CD4-positive, alpha-beta T cell treated with Interleukin-6 at 100 ng/mL for 8 hours (primary cell): Measurements from ENCODE around the gene RPL10A.

Experiments
- DNase-seq: peaks from one replicate; pipeline ENCODE4 v3.0.0-alpha.2; 2020; ENCODE audit warnings: mixed read lengths, low spot score

RPL10A gene

DNA sequence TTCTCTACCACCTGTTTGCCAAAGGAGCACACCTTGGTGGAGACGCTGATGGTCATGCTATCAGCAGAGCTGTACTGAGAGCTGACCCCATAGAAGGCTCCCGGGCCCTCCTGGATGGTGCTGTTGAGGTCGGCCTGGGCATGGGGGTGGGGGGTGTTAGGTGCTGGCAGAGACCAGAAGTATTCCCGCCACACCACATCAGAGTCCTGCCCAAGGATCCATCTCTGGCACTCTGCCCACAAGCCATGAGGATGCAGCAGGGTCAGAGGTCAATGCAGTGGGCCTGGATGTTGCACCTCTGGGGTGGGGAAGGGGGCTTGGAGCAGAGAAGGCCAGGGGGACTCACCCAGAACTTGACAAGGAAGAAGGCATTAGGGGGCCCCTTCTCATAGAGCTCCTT lies 7.4 kb downstream of the RPL10A start:
- DNase-seq, result no peak

- DNase-seq, result no peak
Measured at GRCh38 chr6:35476004-35476403, 7.8 kb downstream of the RPL10A start.

- DNase-seq, result no peak
Measured at GRCh38 chr6:35477028-35477427, 8.8 kb downstream of the RPL10A start.

- DNase-seq, result no peak
Measured at GRCh38 chr6:35477551-35478179, 9.5 kb downstream of the RPL10A start.

DNA sequence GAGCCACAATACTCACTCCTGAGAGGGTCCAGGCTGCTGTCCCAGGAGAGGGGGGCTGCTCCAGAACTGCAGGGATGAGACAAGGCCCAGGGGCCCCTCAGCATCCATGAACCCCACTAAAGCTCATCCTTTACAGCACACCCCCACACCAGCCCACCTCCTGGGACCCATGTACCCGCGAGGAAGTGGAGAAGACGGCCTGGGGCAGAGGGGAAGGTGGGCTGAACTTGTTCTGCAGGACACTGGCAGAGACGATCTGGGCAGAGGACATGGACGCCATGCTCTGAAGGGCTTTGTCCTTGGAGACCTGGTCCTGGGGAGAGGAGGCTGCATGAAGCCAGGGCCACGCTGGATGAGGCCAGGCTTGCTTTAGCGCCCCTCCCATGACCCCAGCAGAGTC lies 10.1 kb downstream of the RPL10A start:
- no peak for DNase-seq

DNA sequence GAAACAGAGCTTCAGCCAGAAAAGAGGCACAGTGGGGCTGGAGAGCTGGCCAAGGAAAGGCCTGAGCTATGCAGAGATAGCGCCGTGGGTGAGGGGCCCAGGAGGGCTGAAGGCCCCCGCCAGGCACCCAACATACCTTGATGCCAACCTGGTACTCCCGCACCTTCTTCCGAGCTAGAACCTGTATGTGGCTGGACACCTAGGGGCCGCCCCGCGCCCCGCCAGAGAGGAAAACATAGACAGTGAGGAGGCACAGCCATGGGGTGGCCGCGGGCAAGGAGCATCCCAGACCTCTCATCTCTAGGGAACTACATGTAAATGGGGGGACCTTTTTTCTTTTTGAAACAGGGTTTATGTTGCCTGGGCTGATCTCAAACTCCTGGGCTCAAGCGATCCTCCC lies 12.0 kb downstream of the RPL10A start:
- no peak for DNase-seq

- no peak for DNase-seq
Measured at GRCh38 chr6:35481226-35481625, 13.0 kb downstream of the RPL10A start.

DNA sequence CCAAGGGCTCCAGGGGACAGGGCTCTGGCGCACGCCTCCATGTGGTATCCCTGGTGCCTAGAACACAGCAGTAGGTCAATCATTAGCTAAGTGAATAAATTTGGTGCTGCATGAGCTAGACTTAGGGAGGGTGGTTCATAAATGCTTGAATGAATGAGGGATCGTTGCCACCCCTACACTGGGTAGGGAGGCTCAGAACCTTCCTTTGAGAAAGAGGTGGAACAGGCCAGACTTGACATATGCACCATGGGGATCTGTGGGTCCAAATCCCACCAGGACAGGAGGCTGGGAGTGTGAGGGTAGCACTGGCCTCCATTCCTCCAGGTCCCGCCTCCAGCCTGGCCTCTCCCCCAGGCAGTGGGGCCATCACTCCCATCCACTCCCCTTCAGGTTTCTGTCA lies 14.9 kb downstream of the RPL10A start:
- DNase-seq, result no peak

GRCh38 chr6:35483490-35483889 lies 15.3 kb downstream of the RPL10A start:
- no peak for DNase-seq

DNA sequence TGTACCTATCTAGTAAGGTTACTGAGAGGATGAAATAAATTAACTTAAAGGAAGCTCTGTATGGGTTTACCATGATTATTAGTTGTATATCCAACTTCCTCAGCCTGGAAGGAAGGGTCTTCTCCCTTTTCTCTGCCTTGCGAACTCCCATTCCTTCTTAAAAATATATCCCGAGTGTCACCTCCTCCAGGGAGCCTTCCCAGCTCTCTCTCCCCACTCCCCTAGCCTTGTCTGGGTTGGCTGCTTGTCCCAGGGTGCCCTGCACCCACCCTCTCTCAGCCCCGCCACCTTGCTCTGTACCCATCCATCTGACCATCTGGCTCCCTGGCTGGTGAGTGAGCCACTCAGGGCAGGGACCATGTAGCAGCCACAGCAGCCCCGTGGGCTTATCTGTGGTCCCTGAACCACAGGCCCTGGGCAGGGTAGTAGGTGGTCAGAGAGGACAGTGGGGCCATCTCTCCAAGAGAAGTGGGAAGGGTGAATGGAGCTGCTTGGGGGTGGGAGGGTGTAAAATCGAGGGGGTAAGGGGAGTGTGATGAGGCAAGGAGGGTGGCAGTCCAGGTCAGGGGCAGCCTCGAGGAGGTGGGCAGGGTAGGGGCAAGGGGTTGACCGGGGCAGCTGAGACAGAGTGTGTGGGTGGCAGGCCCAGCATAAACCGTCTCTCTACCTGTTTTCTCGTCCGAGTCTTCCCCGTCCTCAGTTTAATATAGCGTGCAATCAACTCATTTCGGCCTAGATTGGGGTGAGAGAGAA lies 15.9 kb downstream of the RPL10A start:
- DNase-seq, result no peak

DNA sequence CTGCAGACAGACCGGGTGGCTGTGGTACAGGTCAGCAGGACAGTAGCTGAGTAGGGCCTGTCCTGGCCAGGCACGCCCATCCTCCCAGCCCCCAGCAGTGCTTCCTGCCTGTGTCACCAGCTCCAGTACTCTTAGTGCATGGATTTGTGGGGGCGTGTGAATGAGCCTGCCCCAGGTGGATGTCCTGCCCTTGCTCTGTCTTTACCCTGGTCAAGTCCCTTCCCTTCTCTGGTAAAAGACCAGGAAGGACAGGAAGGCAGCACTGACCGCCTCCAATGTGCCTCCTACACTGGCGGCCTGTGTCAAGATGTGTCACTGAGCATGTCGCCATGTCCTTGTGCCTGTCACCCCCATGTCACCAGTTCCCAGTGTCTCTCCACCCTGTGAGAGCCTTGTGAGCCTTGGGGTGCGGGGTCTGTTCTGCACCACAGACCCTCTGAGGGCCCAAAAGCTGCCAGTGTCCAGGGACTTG lies 16.8 kb downstream of the RPL10A start:
- no peak for DNase-seq

- DNase-seq, result no peak
Measured at GRCh38 chr6:35485402-35485877, 17.2 kb downstream of the RPL10A start.

- no peak for DNase-seq
Measured at GRCh38 chr6:35486005-35486925, 18.1 kb downstream of the RPL10A start.

DNA sequence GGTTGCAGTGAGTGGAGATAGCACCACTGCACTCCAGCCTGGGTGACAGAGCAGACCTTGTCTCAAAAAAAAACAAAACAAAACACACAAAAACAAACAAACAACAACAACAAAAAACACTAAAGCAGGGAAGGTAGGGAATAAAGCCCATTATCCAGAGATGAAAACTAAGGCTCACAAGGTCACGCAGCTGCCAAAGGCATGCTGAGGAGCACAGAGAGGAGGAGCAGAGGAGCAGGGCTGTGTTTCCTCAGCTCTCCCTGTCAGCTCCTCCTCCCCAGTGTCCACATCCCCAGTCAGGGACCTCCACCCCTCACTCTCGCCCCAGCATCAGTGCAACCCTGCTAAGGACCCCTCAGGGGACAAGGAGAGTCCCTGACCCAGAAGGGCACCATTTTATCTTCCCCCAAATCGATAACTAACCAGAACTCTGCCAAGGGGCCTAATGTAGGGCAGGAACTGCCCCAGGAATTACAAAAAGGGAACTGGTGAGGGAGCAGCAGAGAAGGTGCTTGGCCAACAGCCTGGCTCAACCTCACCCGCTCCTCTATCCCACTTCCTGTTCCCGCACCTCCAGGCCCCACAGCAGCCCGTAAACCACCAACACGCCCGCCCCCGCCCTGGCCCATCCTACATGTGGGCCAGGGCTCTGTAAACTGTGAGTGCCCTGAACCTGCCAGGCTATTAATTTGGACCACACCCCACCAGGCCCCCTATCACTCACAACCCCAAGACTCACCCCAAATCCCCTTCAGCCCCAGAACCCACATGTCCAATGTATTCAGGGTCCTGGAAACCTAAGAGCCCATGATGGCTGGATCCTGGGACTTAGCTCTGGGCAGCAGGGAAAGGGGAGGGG lies 19.7 kb downstream of the RPL10A start:
- DNase-seq, result no peak

DNA sequence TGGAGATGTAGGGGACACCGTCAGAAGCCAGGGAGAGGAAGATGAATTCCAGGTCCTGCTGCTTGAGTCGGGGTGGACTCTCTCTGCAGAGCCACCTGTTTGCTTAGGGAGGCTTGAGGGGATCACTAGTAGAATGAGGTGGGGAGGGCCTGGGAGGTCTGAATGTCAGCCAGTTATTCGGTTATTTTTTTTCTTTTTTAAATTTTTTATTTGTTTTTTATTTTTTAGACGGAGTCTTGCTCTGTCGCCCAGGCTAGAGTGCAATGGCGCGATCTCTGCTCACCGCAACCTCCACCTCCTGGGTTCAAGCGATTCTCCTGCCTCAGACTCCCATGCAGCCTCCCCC lies 20.3 kb downstream of the RPL10A start:
- DNase-seq, result no peak

- DNase-seq, result no peak
Measured at GRCh38 chr6:35489066-35489465, 20.9 kb downstream of the RPL10A start.

DNA sequence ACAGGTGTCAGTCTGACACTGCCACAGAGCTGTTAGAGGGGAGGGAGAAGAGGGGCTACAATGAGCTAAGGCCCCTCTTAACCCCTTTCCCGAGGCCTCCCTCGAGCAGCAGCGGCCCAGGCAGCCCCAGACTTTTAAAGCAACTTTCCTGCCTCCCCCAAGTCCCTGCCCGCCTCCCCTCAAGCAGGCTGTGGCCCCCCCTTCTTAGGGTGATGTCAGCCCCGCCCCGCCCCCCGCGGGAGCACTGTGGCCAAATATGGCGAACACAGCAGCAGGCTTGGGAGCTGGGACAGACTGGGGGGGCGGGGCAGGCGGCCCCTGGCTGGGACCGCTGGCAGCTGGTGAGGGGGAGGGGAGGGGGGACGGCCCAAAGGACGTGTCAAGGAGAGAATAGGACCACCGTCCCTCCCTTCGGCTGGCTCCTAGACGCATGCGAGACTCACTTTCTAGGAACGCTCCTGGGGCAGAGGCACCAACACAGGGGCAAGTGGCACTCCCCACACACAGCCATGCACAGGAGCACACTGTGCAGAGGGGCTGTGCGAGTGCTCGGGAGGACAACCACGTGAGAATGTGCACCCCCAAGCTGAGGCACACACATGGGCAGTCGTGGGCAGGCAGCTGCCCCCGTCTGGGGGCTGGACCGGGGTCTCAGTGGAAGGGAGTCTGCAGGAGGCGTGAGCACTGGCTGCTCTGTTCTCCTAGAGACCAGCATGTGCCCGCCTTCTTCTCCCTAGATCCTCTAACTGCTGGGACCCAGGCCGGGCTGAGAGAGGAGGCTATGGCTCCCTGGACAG lies 22.0 kb downstream of the RPL10A start:
- DNase-seq, result no peak

DNA sequence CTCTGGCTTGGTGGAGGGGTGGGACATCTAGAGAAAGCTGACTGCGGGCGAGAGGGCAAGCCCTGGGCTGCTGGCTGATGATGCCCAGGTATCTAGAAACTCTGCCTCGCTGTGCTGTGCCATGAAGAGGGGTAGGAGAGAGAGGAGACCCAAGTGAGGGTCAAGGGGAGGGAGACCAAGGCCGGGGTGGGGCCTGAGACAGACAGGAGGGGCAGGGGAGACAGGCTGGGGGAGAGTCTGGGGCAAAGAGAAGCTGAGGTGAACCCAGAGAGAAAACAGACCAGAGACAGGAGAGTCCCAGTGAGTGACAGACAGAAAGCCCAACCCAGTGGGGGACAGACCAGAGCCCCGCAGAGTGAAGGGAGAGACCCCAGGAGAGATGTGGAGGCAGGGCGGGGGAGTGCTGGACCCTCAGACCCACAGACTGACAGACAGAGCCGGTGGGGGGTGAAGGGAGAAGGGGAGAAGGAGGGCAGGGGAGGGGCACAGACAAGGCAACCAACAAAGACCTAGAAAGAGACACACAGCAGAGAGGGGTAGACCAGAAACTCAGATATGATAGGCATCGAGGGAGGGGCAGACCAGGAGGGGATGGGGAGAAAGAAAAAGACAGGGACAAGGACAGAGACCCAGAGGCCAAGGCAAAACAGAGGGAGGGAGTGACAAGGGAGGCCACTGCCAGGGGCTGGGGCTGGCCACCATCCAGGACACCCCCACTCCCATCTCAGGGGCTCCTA lies 22.8 kb downstream of the RPL10A start:
- DNase-seq, result no peak

- no peak for DNase-seq
Measured at GRCh38 chr6:35491558-35492257, 23.5 kb downstream of the RPL10A start.
